Measurements from ENCODE around the gene PBRM1. TPM values are rescaled to one million over a fixed set of nuclear protein-coding genes. Genes with fewer than 3 reads are reported as not detected.
"Not testable (repeated sequence)": the region's sequence is repeated elsewhere in the genome, so short reads cannot be mapped to it uniquely, and the experiment has no call there.

The PBRM1 gene
- total RNA-seq, 1 experiment from 2014 or later = 40.0 TPM

DNA sequence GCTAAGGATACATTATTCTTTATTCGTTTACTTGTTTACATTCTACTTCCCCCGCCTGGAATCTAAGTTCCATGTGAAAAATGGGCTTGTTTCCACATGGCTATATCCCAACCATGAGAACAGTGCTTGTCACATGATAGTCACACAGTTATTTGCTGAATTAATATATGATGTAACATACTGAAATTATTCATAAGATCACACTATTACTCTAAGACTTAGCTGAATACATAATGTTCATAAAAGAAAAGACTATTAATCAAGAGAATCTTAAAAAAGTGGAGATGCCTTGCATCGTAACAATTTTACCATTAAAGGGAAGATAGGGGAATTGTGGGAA lies 6.5 kb downstream of the PBRM1 start (continued):
- TF ChIP-seq FOSL1 (IDR thresholded peaks at IDR 0.05; ENCODE audit: low read depth) = no peak
- TF ChIP-seq, protein P1, sequence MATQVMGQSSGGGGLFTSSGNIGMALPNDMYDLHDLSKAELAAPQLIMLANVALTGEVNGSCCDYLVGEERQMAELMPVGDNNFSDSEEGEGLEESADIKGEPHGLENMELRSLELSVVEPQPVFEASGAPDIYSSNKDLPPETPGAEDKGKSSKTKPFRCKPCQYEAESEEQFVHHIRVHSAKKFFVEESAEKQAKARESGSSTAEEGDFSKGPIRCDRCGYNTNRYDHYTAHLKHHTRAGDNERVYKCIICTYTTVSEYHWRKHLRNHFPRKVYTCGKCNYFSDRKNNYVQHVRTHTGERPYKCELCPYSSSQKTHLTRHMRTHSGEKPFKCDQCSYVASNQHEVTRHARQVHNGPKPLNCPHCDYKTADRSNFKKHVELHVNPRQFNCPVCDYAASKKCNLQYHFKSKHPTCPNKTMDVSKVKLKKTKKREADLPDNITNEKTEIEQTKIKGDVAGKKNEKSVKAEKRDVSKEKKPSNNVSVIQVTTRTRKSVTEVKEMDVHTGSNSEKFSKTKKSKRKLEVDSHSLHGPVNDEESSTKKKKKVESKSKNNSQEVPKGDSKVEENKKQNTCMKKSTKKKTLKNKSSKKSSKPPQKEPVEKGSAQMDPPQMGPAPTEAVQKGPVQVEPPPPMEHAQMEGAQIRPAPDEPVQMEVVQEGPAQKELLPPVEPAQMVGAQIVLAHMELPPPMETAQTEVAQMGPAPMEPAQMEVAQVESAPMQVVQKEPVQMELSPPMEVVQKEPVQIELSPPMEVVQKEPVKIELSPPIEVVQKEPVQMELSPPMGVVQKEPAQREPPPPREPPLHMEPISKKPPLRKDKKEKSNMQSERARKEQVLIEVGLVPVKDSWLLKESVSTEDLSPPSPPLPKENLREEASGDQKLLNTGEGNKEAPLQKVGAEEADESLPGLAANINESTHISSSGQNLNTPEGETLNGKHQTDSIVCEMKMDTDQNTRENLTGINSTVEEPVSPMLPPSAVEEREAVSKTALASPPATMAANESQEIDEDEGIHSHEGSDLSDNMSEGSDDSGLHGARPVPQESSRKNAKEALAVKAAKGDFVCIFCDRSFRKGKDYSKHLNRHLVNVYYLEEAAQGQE (IDR thresholded peaks at IDR 0.05; ENCODE audit: low read depth) = no peak

GRCh38 chr3:52678265-52679198 lies 7.2 kb downstream of the PBRM1 start:
- Histone ChIP-seq H3K9ac (ENCODE audit: low read length) (no peak overlapping the region), H3K4me3 (replicated peaks in 1 of 2; ENCODE audit: low read depth in 1 of 2, low read length in 2 of 2) (no peak overlapping the region), H3K79me2 (ENCODE audit: insufficient read depth, low read length) (peaks cover 32% of the 10 kb centered on the region), H2AFZ (ENCODE audit: low read depth, low read length, poor library complexity, severe bottlenecking) (no peak overlapping the region), H3K9me3 (ENCODE audit: control insufficient read depth in 1 of 2, insufficient read depth in 1 of 2, low read depth in 1 of 2, low read length in 2 of 2) (no peaks in the 10 kb centered on the region), H3K36me3 (ENCODE audit: control insufficient read depth in 1 of 2, insufficient read depth in 2 of 2, low read length in 2 of 2) (peaks cover 16 to 25% of the 10 kb centered on the region in 2 experiments), H3K9me2 (ENCODE audit: insufficient read depth) (no peaks in the 10 kb centered on the region), H4K20me1 (ENCODE audit: insufficient read depth) (no peaks in the 10 kb centered on the region), H3K4me1 (ENCODE audit: control insufficient read depth in 1 of 2, insufficient read depth in 2 of 2, low read length in 2 of 2) (peaks cover 8 to 12% of the 10 kb centered on the region in 2 experiments; a peak in 3 of 4 replicates), H3K27ac (ENCODE audit: low read depth, low read length) (no peak overlapping the region), H3K27me3 (ENCODE audit: insufficient read depth, low read length) (no peaks in the 10 kb centered on the region), H3K4me2 (ENCODE audit: low read length) (no peak overlapping the region)
- DNase-seq (ENCODE audit: low read depth, low spot score) (no peak), ATAC-seq (no peak)
- CTCF ChIA-PET = no interaction called here
- RAD21 ChIA-PET (ENCODE audit: low non-redundant PET in 1 of 2, low total read pairs in 2 of 2, uncharacterized antibody in 2 of 2, unreplicated experiment in 2 of 2) = no interaction called here
- TF ChIP-seq POLR2AphosphoS5 (IDR thresholded peaks at IDR 0.05; ENCODE audit: low read depth, low read length) (no peak), MAX (IDR thresholded peaks at IDR 0.05) (no peak), SP1 (IDR thresholded peaks at IDR 0.05; ENCODE audit: low read depth) (no peak)
- POLR2A ChIA-PET = no interaction called here
- BruUV-seq (replicated peaks) = no TSS peak
- intact Hi-C loops (cut with micrococcal nuclease) = no loop called here

DNA sequence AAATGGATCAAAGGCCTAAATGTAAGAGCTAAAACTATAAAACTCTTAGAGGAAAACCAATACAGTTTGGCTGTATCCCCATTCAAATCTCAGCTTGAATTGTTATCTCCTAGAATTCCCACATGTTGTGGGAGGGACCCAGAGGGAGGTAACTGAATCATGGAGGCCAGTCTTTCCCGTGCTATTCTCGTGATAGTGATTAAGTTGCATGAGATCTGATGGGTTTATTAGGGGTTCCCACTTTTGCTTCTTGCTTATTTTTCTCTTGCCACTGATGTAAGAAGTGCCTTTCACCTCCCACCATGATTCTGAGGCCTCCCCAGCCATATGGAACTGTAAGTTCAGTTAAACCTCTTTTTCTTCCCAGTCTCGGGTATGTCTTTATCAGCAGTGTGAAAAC lies 9.5 kb downstream of the PBRM1 start:
- ATAC-seq; BruUV-seq (replicated peaks); DNase-seq (ENCODE audit: low read depth, low spot score); RAD21 ChIA-PET (ENCODE audit: low non-redundant PET in 1 of 2, low total read pairs in 2 of 2, uncharacterized antibody in 2 of 2, unreplicated experiment in 2 of 2); H3K27me3 ChIP-seq (ENCODE audit: insufficient read depth, low read length); H3K27ac ChIP-seq (ENCODE audit: low read depth, low read length); intact Hi-C loops (cut with micrococcal nuclease); H2AFZ ChIP-seq (ENCODE audit: low read depth, low read length, poor library complexity, severe bottlenecking); H3K9me2 ChIP-seq (ENCODE audit: insufficient read depth); CTCF ChIA-PET; POLR2A ChIA-PET; H3K9me3 ChIP-seq (ENCODE audit: control insufficient read depth in 1 of 2, insufficient read depth in 1 of 2, low read depth in 1 of 2, low read length in 2 of 2); H3K4me2 ChIP-seq (ENCODE audit: low read length); H3K4me3 ChIP-seq (replicated peaks in 1 of 2; ENCODE audit: low read depth in 1 of 2, low read length in 2 of 2); H4K20me1 ChIP-seq (ENCODE audit: insufficient read depth); H3K9ac ChIP-seq (ENCODE audit: low read length): not testable (repeated sequence)
- Histone ChIP-seq H3K4me1 (ENCODE audit: control insufficient read depth in 1 of 2, insufficient read depth in 2 of 2, low read length in 2 of 2) (peaks cover 10 to 15% of the 10 kb centered on the region in 2 experiments), H3K79me2 (ENCODE audit: insufficient read depth, low read length) (peaks cover 17% of the 10 kb centered on the region), H3K36me3 (ENCODE audit: control insufficient read depth in 1 of 2, insufficient read depth in 2 of 2, low read length in 2 of 2) (peaks cover 16 to 25% of the 10 kb centered on the region in 2 experiments)

Data from HCT116 (cell line).